ENCODE data around the gene ACOT11. TPM values are rescaled to one million over a fixed set of nuclear protein-coding genes. Genes with fewer than 3 reads are reported as not detected.
"Not testable (repeated sequence)": the region's sequence is repeated elsewhere in the genome, so short reads cannot be mapped to it uniquely, and the experiment has no call there.

ACOT11 gene
- polyA plus RNA-seq, 1 of the 3 experiments (the other 2 are of a cell fraction): 6.9 TPM

DNA sequence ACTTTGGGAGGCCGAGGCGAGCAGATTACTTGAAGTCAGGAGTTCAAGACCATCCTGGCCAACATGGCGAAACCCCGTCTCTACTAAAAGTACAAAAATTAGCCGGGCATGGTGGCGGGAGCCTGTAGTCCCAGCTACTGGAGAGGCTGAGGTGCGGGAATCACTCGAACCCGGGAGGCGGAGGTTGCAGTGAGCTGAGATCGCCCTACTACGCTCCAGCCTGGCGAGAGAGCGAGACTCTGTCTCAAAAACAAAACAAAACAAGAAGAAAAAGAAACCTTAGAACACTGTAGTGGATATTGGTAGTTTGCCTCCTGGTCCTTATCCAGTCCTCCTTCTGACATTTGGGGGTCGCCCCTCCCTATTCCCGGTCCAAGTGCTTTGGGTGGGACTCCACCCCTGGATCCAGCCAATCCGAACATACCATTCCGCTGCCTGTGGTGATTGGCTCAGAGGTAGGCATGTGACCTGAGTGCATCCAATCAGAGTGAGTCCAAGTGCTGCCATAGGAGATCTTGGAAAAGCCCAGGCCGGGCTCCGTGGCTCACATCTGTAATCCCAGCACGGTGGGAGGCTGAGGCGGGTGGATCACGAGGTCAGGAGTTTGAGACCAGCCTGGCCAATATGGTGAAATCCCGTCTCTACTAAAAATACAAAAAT, 34.0 kb upstream of the ACOT11 start:
- TF ChIP-seq, protein P1, sequence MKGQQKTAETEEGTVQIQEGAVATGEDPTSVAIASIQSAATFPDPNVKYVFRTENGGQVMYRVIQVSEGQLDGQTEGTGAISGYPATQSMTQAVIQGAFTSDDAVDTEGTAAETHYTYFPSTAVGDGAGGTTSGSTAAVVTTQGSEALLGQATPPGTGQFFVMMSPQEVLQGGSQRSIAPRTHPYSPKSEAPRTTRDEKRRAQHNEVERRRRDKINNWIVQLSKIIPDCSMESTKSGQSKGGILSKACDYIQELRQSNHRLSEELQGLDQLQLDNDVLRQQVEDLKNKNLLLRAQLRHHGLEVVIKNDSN (IDR thresholded peaks at IDR 0.05; ENCODE audit: borderline replicate concordance, low read depth): peak; percentile 38; the same call in 1 of the 2 replicates
- H3K9ac ChIP-seq; H4K20me1 ChIP-seq (ENCODE audit: insufficient read depth); H3K4me3 ChIP-seq (ENCODE audit: low read depth in 2 of 2, low read length in 1 of 2); H3K36me3 ChIP-seq (replicated peaks in 1 of 2; ENCODE audit: control insufficient read depth in 1 of 2, insufficient read depth in 2 of 2, low read length in 1 of 2); H3K27me3 ChIP-seq (ENCODE audit: insufficient read depth); CTCF ChIA-PET; H3K9me2 ChIP-seq; DNase-seq; H3K9me3 ChIP-seq; H3K27ac ChIP-seq (ENCODE audit: low read depth in 2 of 2, low read length in 1 of 2); H3K4me1 ChIP-seq (ENCODE audit: control insufficient read depth in 1 of 2, insufficient read depth in 2 of 2, low read depth in 1 of 2, low read length in 1 of 2); H3K4me2 ChIP-seq; H3F3A ChIP-seq (replicated peaks; ENCODE audit: insufficient read depth); H2AFZ ChIP-seq (ENCODE audit: low read depth); H3K79me2 ChIP-seq (ENCODE audit: insufficient read depth): not testable (repeated sequence)
- WGBS (ENCODE audit: low lambda C conversion rate): 90% methylated on average over 24 of the region's 24 CpGs
- POLR2A ChIA-PET: interaction anchor here (0.7 kb wide), 1 partner anchor 10 kb away, joined by 3 read pairs; no protein-coding TSS in a partner anchor

DNA sequence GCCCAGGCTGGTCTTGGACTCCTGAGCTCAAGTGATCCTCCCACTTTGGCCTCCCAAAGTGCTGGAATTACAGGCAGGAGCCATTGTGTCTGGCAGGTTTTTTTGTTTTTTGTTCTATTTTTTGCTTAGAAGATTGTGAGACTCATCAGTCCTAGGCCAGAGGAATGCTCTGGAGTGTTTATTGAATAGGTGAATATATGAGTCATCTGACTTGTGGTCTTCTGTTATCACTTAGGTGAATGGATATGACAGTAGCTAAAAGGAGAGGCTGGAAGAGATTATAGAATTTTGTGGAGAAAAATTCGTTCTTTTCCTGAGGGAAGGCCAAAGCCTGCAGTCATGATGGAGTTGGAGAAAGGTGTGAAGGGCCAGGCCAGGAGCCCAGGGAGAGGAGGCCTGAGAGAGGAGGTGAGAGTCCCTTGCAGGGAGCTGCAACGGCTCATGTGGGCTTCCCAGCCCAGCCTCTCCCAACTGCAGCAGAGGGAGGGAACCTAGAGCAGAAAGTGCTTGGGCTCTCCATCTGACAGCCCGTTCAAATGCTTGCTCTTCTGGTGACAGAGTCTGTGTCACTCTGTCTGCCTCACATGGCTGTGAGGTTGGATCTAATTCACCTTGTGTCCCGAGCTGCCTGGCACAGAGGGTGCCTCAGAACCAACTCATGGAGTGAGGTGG, 31.6 kb upstream of the ACOT11 start:
- Histone ChIP-seq H3K9me2 (no peaks in the 10 kb centered on the region), H3K9ac (no peak overlapping the region), H3K9me3 (no peaks in the 10 kb centered on the region), H3F3A (replicated peaks; ENCODE audit: insufficient read depth) (no peaks in the 10 kb centered on the region), H3K4me1 (ENCODE audit: control insufficient read depth in 1 of 2, insufficient read depth in 2 of 2, low read depth in 1 of 2, low read length in 1 of 2) (peaks cover 4 to 7% of the 10 kb centered on the region in 2 experiments; a peak in 1 of 4 replicates), H3K27me3 (ENCODE audit: insufficient read depth) (no peaks in the 10 kb centered on the region), H3K4me2 (no peak overlapping the region), H4K20me1 (ENCODE audit: insufficient read depth) (no peaks in the 10 kb centered on the region), H2AFZ (ENCODE audit: low read depth) (no peak overlapping the region), H3K27ac (ENCODE audit: low read depth in 2 of 2, low read length in 1 of 2) (no peak overlapping the region; a peak in 1 of 4 replicates), H3K79me2 (ENCODE audit: insufficient read depth) (no peaks in the 10 kb centered on the region), H3K36me3 (replicated peaks in 1 of 2; ENCODE audit: control insufficient read depth in 1 of 2, insufficient read depth in 2 of 2, low read length in 1 of 2) (no peaks in the 10 kb centered on the region), H3K4me3 (ENCODE audit: low read depth in 2 of 2, low read length in 1 of 2) (no peak overlapping the region)
- no peak for DNase-seq
- POLR2A ChIA-PET: no interaction called here
- whole genome bisulfite sequencing (ENCODE audit: low lambda C conversion rate): 41% methylated on average over 2 of the region's 4 CpGs
- TF ChIP-seq POLR2AphosphoS5 (IDR thresholded peaks at IDR 0.05; ENCODE audit: low read depth, low read length) (peak; percentile 27; the same call in 1 of the 2 replicates), IRF3 (IDR thresholded peaks at IDR 0.05; ENCODE audit: low read depth, low read length) (no peak), EP300 (IDR thresholded peaks at IDR 0.05; ENCODE audit: borderline replicate concordance in 1 of 2, low read depth in 1 of 2, low read length in 1 of 2) (peak in 1 of 2 experiments; percentile 28; a peak in 1 of 4 replicates), FOSL2 (IDR thresholded peaks at IDR 0.05; ENCODE audit: borderline replicate concordance, low read depth) (peak; percentile 62; the same call in 1 of the 2 replicates), SMC3 (IDR thresholded peaks at IDR 0.05; ENCODE audit: low read depth, low read length) (no peak), JUND (IDR thresholded peaks at IDR 0.05) (peak; percentile 38; the same call in 1 of the 2 replicates), TCF12 (IDR thresholded peaks at IDR 0.05) (peak; percentile 74)
- TF ChIP-seq, protein P2, sequence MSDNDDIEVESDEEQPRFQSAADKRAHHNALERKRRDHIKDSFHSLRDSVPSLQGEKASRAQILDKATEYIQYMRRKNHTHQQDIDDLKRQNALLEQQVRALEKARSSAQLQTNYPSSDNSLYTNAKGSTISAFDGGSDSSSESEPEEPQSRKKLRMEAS (IDR thresholded peaks at IDR 0.05; ENCODE audit: low read depth): 0 out of 2 replicates have a peak, but pooled peaks have one; percentile 15
- TF ChIP-seq, protein P3, sequence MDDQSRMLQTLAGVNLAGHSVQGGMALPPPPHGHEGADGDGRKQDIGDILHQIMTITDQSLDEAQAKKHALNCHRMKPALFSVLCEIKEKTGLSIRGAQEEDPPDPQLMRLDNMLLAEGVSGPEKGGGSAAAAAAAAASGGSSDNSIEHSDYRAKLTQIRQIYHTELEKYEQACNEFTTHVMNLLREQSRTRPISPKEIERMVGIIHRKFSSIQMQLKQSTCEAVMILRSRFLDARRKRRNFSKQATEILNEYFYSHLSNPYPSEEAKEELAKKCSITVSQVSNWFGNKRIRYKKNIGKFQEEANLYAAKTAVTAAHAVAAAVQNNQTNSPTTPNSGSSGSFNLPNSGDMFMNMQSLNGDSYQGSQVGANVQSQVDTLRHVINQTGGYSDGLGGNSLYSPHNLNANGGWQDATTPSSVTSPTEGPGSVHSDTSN (IDR thresholded peaks at IDR 0.05): peak; percentile 55; the same call in 1 of the 2 replicates
- TF ChIP-seq, protein P4, sequence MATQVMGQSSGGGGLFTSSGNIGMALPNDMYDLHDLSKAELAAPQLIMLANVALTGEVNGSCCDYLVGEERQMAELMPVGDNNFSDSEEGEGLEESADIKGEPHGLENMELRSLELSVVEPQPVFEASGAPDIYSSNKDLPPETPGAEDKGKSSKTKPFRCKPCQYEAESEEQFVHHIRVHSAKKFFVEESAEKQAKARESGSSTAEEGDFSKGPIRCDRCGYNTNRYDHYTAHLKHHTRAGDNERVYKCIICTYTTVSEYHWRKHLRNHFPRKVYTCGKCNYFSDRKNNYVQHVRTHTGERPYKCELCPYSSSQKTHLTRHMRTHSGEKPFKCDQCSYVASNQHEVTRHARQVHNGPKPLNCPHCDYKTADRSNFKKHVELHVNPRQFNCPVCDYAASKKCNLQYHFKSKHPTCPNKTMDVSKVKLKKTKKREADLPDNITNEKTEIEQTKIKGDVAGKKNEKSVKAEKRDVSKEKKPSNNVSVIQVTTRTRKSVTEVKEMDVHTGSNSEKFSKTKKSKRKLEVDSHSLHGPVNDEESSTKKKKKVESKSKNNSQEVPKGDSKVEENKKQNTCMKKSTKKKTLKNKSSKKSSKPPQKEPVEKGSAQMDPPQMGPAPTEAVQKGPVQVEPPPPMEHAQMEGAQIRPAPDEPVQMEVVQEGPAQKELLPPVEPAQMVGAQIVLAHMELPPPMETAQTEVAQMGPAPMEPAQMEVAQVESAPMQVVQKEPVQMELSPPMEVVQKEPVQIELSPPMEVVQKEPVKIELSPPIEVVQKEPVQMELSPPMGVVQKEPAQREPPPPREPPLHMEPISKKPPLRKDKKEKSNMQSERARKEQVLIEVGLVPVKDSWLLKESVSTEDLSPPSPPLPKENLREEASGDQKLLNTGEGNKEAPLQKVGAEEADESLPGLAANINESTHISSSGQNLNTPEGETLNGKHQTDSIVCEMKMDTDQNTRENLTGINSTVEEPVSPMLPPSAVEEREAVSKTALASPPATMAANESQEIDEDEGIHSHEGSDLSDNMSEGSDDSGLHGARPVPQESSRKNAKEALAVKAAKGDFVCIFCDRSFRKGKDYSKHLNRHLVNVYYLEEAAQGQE (IDR thresholded peaks at IDR 0.05; ENCODE audit: low read depth, low read length): no peak
- CTCF ChIA-PET: interaction anchor here (1.2 kb wide), 1 partner anchor 17 kb away, joined by 4 read pairs; no protein-coding TSS in a partner anchor
